Gastrocnemius medialis (tissue), 4 donors: ENCODE data around the gene B4GALT2.

Experiments used
- CTCF ChIP-seq, 5 experiments: fragments of 450-650 bp in 3 of 5; fragments of 200-600 bp in 2 of 5; sonication (generic) in 2 of 5; IDR thresholded peaks in 4 of 5; conservative IDR thresholded peaks in 1 of 5; 1 replicate in 4 of 5; 2 replicates in 1 of 5; pipeline ENCODE4 v1.5.1; 2016 to 2019; ENCODE audit warnings: antibody characterized with exemption in 5 of 5, mild to moderate bottlenecking in 3 of 5, moderate library complexity in 3 of 5
- POLR2A ChIP-seq, 2 donors: fragments of 450-650 bp; IDR thresholded peaks; one replicate each; pipeline ENCODE4 v1.6.1; 2017; ENCODE audit warnings: antibody characterized with exemption in 2 of 2, mild to moderate bottlenecking in 2 of 2, moderate library complexity in 2 of 2

GRCh38 chr1:43974443-43975248 lies 4.4 kb upstream of the B4GALT2 start, which contains the start of gene ATP6V0B:
- TF ChIP-seq CTCF (IDR thresholded peaks at IDR 0.05 in 4 of 5, conservative IDR thresholded peaks at IDR 0.05 in 1 of 5) (peak; percentile 17 to 60 (median 37)), POLR2A (IDR thresholded peaks at IDR 0.05) (peak; percentile 95 to 98)
